ENCODE data around the gene PRDM16. TPM values are rescaled to one million over a fixed set of nuclear protein-coding genes. Genes with fewer than 3 reads are reported as not detected.

PRDM16 gene
- total and polyA plus RNA-seq, 2 experiments from 2014 or later, result 0.14 to 0.16 TPM

GRCh38 chr1:3428899-3429298 is 359.9 kb downstream of the PRDM16 start:
- no peaks in the 10 kb centered on the region for H3K4me1 ChIP-seq (ENCODE audit: insufficient read depth)
- no peaks in the 10 kb centered on the region for H3K9me3 Mint-ChIP-seq
- DNase-seq (ENCODE audit: low spot score) (no peak), ATAC-seq (no peak)
- no peaks in the 10 kb centered on the region for H4K20me1 ChIP-seq (replicated peaks; ENCODE audit: insufficient read depth)
- no peak overlapping the region for H3K27ac ChIP-seq (ENCODE audit: low read depth)
- TF ChIP-seq ZNF114 (CRISPR knock-in tag; IDR thresholded peaks at IDR 0.05) (no peak), REST (IDR thresholded peaks at IDR 0.05; ENCODE audit: unreplicated experiment) (no peak), CTCF (conservative IDR thresholded peaks at IDR 0.05; ENCODE audit: low read depth in 2 of 2) (no peak), POLR2AphosphoS5 (IDR thresholded peaks at IDR 0.05; ENCODE audit: low read depth) (no peak), ZNF462 (CRISPR knock-in tag; IDR thresholded peaks at IDR 0.05) (no peak), STAT1 (IDR thresholded peaks at IDR 0.05; ENCODE audit: unreplicated experiment) (no peak), CREB1 (CRISPR knock-in tag; IDR thresholded peaks at IDR 0.05; ENCODE audit: low read depth) (no peak), EZH2phosphoT487 (IDR thresholded peaks at IDR 0.05; ENCODE audit: unreplicated experiment) (no peak), JUNB (IDR thresholded peaks at IDR 0.05; ENCODE audit: unreplicated experiment) (no peak), ZNF331 (CRISPR knock-in tag; IDR thresholded peaks at IDR 0.05; ENCODE audit: low read depth) (no peak), NANOG (IDR thresholded peaks at IDR 0.05; ENCODE audit: borderline replicate concordance) (no peak), EZH2 (IDR thresholded peaks at IDR 0.05; ENCODE audit: low read depth, unreplicated experiment) (no peak), ETS1 (IDR thresholded peaks at IDR 0.05) (no peak)
- no peak overlapping the region for H2AFZ ChIP-seq
- H3K4me2 ChIP-seq, result no peak overlapping the region
- no peaks in the 10 kb centered on the region for H3K36me3 ChIP-seq (ENCODE audit: insufficient read depth)
- no peaks in the 10 kb centered on the region for H3K9me2 ChIP-seq (ENCODE audit: insufficient read depth)
- H3K4me3 ChIP-seq, result no peak overlapping the region
- no peak overlapping the region for H3K4me3 Mint-ChIP-seq
- H3F3A ChIP-seq (replicated peaks; ENCODE audit: low read depth), result no peaks in the 10 kb centered on the region
- peaks cover 8% of the 10 kb centered on the region; the same call in 2 of the 3 replicates for H3K4me1 Mint-ChIP-seq
- H3K79me2 ChIP-seq (replicated peaks; ENCODE audit: insufficient read depth), result no peaks in the 10 kb centered on the region
- peaks cover 7% of the 10 kb centered on the region for H3K27me3 Mint-ChIP-seq (ENCODE audit: insufficient read depth, low read depth, poor library complexity)
- H3K27me3 ChIP-seq (ENCODE audit: insufficient read depth), result no peaks in the 10 kb centered on the region
- no peak overlapping the region for H3K27ac Mint-ChIP-seq
- no peaks in the 10 kb centered on the region for H3K36me3 Mint-ChIP-seq (ENCODE audit: low read depth)

Measured in GM23338 (cell line).